Stomach smooth muscle (tissue), 2 donors: ENCODE data around the gene TCIRG1.
"Not testable (repeated sequence)": the region's sequence is repeated elsewhere in the genome, so short reads cannot be mapped to it uniquely, and the experiment has no call there.

ENCODE experiments used
- H3K27ac ChIP-seq: one replicate; pipeline ENCODE4 v1.7.0; 2013; ENCODE audit warnings: mild to moderate bottlenecking, low read length, inconsistent platforms
- H3K27me3 ChIP-seq, 2 donors: one replicate each; pipeline ENCODE4 v1.7.0; 2013; ENCODE audit warnings: low read length in 2 of 2; ENCODE audit not compliant: insufficient read depth in 2 of 2, control insufficient read depth in 1 of 2
- H3K36me3 ChIP-seq, 2 donors: one replicate each; pipeline ENCODE4 v1.7.0; 2013; ENCODE audit warnings: low read length in 2 of 2; ENCODE audit not compliant: control insufficient read depth in 2 of 2, insufficient read depth in 2 of 2
- H3K4me1 ChIP-seq: one replicate; pipeline ENCODE4 v1.7.0; 2013; ENCODE audit warnings: low read length; ENCODE audit not compliant: control insufficient read depth, insufficient read depth
- H3K4me3 ChIP-seq, 2 donors: one replicate each; pipeline ENCODE4 v1.7.0; 2013; ENCODE audit warnings: low read length in 2 of 2
- H3K9ac ChIP-seq, 2 donors: one replicate each; pipeline ENCODE4 v1.7.0; 2013; ENCODE audit warnings: low read length in 2 of 2, mild to moderate bottlenecking in 1 of 2
- H3K9me3 ChIP-seq, 2 donors: one replicate each; pipeline ENCODE4 v1.7.0; 2013; ENCODE audit warnings: low read length in 2 of 2; ENCODE audit not compliant: control insufficient read depth in 2 of 2
- donor health status: healthy.
- donor health status: Pancreatic carcinoma.

The TCIRG1 gene, protein sequence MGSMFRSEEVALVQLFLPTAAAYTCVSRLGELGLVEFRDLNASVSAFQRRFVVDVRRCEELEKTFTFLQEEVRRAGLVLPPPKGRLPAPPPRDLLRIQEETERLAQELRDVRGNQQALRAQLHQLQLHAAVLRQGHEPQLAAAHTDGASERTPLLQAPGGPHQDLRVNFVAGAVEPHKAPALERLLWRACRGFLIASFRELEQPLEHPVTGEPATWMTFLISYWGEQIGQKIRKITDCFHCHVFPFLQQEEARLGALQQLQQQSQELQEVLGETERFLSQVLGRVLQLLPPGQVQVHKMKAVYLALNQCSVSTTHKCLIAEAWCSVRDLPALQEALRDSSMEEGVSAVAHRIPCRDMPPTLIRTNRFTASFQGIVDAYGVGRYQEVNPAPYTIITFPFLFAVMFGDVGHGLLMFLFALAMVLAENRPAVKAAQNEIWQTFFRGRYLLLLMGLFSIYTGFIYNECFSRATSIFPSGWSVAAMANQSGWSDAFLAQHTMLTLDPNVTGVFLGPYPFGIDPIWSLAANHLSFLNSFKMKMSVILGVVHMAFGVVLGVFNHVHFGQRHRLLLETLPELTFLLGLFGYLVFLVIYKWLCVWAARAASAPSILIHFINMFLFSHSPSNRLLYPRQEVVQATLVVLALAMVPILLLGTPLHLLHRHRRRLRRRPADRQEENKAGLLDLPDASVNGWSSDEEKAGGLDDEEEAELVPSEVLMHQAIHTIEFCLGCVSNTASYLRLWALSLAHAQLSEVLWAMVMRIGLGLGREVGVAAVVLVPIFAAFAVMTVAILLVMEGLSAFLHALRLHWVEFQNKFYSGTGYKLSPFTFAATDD

GRCh38 chr11:68038718-68039525 is at the start of gene TCIRG1:
TCIRG1 (plus strand) TSS chr11:68039025; CDS start chr11:68041272, 2,247 bp downstream.
- peaks cover 52% of the 10 kb centered on the region for H3K4me1 ChIP-seq
- H3K4me3 ChIP-seq, result peak within 1 kb of the TSS; percentile 79 to 82
- H3K27me3 ChIP-seq, result no peaks in the 10 kb centered on the region
- peak within 1 kb of the TSS; percentile 92 to 93 for H3K9ac ChIP-seq
- peak within 1 kb of the TSS; percentile 86 for H3K27ac ChIP-seq
- H3K9me3 ChIP-seq, result no peaks in the 10 kb centered on the region
- peaks cover 4 to 8% of the 10 kb centered on the region in 2 donors for H3K36me3 ChIP-seq

DNA sequence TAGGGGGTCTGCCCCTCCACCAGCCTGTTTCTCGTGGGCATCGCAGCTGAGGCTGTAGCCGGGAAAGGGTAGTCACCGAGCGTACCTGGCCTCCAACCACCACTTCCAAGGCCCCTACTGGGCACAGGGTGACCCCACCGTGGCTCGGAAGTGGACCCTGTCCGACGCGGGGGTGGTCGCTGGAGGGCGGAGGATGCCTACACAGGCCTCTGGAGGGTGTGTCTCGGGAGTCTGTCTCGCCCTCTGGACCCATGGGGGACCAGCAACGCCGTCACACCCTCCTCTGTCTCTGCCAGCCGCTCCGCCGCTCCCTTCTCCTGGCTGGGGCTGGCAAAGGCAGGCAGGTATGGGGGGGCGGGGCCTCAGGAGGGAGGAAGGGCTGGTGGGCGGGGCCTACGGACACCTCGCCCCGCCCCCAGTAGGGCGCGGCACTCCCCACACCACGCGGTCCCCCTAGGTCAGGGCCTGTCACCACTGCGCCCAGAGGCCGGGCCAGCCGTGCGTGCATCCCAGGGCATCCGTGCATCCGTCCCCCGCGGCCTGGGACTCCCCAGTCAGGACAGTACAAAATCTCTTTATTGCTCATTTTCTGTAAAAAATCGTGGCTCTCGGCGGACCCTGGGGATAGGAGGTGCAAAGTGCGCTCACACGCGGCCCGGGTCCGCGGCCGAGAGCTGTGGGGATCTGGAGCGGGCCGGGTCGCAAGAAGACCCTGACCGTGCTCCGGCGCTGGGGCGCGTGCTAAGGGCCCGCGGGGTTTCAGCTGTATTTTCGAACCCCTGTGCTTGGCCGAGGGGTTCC is 48.1 kb upstream of the TCIRG1 start:
- not testable (repeated sequence) for H3K27me3 ChIP-seq, H3K27ac ChIP-seq, H3K9me3 ChIP-seq, H3K36me3 ChIP-seq, H3K4me3 ChIP-seq, H3K4me1 ChIP-seq, H3K9ac ChIP-seq

GRCh38 chr11:67991347-67992121 is 47.3 kb upstream of the TCIRG1 start:
- H3K27ac ChIP-seq, H3K4me3 ChIP-seq, H3K4me1 ChIP-seq, H3K9ac ChIP-seq, H3K36me3 ChIP-seq, H3K27me3 ChIP-seq, H3K9me3 ChIP-seq: not testable (repeated sequence)

- H3K9ac ChIP-seq, H3K4me3 ChIP-seq, H3K27ac ChIP-seq, H3K9me3 ChIP-seq, H3K4me1 ChIP-seq, H3K27me3 ChIP-seq, H3K36me3 ChIP-seq: not testable (repeated sequence)
Measured at GRCh38 chr11:67993821-67994220, 45.0 kb upstream of the TCIRG1 start.

- not testable (repeated sequence) for H3K36me3 ChIP-seq, H3K27ac ChIP-seq, H3K9ac ChIP-seq, H3K4me3 ChIP-seq, H3K4me1 ChIP-seq, H3K9me3 ChIP-seq, H3K27me3 ChIP-seq
Measured at GRCh38 chr11:67994387-67994786, 44.4 kb upstream of the TCIRG1 start.

DNA sequence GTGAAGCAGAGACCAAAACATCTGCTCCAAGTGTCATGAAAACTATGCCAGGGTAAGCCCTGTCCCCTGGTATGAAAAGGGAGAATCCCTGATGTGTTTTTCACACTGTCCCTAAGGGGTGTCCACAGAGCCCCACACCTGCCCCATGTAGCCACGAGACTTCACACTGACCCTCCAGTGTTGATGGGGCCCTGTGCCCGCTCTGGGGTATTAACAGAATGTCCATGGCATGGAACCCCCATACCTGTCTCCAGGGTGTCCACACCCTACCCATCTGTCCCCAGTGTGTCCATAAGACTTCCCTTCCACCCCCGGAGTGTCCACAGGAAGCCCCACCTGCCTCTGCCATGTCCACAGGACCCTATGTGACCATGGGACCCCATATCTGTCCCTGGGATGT is 43.7 kb upstream of the TCIRG1 start:
- not testable (repeated sequence) for H3K4me3 ChIP-seq, H3K27ac ChIP-seq, H3K9me3 ChIP-seq, H3K4me1 ChIP-seq, H3K27me3 ChIP-seq, H3K9ac ChIP-seq, H3K36me3 ChIP-seq

DNA sequence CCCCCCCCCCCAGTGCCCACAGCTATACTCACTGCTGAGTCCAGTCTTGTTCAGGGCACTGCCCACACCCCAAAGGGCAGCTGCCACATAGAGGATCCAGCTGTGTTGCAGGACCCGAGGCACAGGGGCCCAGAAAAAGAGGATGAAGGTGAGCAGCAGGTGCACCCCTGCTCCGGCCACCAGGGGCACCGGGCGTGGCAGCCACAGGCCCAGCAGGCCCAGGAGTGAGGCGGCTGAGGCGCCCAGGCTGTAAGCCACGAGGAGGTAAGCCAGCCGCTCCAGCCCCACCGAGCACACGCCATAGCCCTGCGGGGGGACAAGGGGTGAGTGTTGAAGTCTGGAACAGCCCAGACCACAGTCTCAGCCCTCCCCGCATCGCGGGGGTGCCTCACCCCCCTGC is 43.2 kb upstream of the TCIRG1 start:
- not testable (repeated sequence) for H3K4me3 ChIP-seq, H3K36me3 ChIP-seq, H3K9me3 ChIP-seq, H3K9ac ChIP-seq, H3K4me1 ChIP-seq, H3K27ac ChIP-seq, H3K27me3 ChIP-seq

- Histone ChIP-seq H3K27me3 (peaks cover 0 to 1% of the 10 kb centered on the region in 2 donors), H3K4me1 (no peaks in the 10 kb centered on the region), H3K9ac (no peak overlapping the region), H3K9me3 (no peaks in the 10 kb centered on the region), H3K36me3 (no peaks in the 10 kb centered on the region), H3K4me3 (no peak overlapping the region), H3K27ac (no peak overlapping the region)
Measured at GRCh38 chr11:67996051-67996450, 42.8 kb upstream of the TCIRG1 start.

DNA sequence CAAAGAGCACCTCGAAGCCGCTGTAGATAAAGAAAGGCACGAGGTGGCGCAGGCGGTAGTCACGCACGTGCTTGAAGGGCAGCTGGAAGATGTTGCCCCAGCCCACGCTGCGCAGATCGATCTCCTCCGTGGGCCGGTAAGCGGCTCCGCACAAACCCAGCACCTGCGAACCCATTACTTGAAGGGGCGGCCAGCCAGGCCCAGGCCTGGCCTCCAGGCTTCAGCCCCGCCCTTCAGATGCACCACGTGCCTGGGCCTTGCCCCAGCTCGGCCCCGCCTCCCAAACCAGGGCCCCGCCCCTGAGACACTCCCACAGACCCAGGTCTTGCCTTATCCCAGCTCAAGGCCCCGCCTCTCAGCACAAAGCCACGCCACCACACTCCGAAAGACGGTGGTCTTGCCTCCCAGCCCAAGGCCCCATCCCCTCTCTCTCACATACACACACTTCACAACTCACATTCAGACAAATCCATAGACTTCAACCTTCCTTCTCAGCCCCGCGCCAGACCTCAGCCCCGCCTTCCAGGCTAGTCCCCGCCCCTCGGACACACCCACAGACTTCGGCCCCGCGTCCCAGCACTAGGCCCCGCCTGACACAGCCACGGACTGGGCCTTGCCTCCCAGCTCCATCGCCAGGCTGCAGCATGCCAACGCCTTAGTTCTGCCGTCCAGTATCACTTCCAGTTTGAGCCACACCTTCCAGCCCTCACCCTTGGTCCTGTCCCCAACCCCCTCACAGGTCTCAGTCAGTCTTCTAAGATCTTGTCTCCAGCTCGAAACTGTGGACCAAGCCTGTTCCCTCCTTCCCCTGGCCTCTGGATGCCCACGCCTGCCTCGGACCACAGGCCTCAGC is 42.0 kb upstream of the TCIRG1 start:
- Histone ChIP-seq H3K9me3 (no peaks in the 10 kb centered on the region), H3K4me3 (no peak overlapping the region), H3K27me3 (no peaks in the 10 kb centered on the region), H3K36me3 (no peaks in the 10 kb centered on the region), H3K9ac (no peak overlapping the region), H3K27ac (no peak overlapping the region), H3K4me1 (no peaks in the 10 kb centered on the region)
